Large intestine (tissue), 3 donors: ENCODE measurements around the gene FAM111A. TPM values are rescaled to one million over a fixed set of nuclear protein-coding genes. Genes with fewer than 3 reads are reported as not detected.
"Not testable (repeated sequence)": the region's sequence is repeated elsewhere in the genome, so short reads cannot be mapped to it uniquely, and the experiment has no call there.

Experiments
- DNase-seq, 2 donors: peaks; one replicate each; pipeline versions ENCODE4 v3.0.0 to v3.0.0-alpha.2; 2013
- H3K27ac ChIP-seq: one replicate; pipeline ENCODE4 v1.5.1; 2013; ENCODE audit warnings: low read length
- H3K27me3 ChIP-seq: 2 replicates; pipeline ENCODE4 v1.6.1; 2013; ENCODE audit warnings: low read length; ENCODE audit not compliant: control insufficient read depth, insufficient read depth
- H3K36me3 ChIP-seq: 2 replicates; pipeline ENCODE4 v1.6.1; 2013; ENCODE audit warnings: low read length; ENCODE audit not compliant: control insufficient read depth, insufficient read depth
- H3K4me1 ChIP-seq: one replicate; pipeline ENCODE4 v1.6.1; 2013; ENCODE audit warnings: low read length; ENCODE audit not compliant: control insufficient read depth, insufficient read depth
- H3K4me3 ChIP-seq: one replicate; pipeline ENCODE4 v1.5.1; 2013; ENCODE audit warnings: low read length
- H3K9me3 ChIP-seq: one replicate; pipeline ENCODE4 v1.6.1; 2013; ENCODE audit warnings: mild to moderate bottlenecking, low read depth, low read length, moderate library complexity; ENCODE audit not compliant: control insufficient read depth
- WGBS: methylation state at CpG from one replicate; pipeline ENCODE4 v1.1.5; 2013; ENCODE audit warnings: low lambda C conversion rate; ENCODE audit not compliant: insufficient coverage; 5-methylcytosine and 5-hydroxymethylcytosine counted together
- polyA plus RNA-seq: library from polyadenylated mRNA; unstranded; fragments of 120-200 nt; gene quantifications from one replicate; pipeline ENCODE4 v1.2.1, GENCODE V29; 2013

The FAM111A gene
- polyA plus RNA-seq, 1 donor: 84.1 TPM

DNA sequence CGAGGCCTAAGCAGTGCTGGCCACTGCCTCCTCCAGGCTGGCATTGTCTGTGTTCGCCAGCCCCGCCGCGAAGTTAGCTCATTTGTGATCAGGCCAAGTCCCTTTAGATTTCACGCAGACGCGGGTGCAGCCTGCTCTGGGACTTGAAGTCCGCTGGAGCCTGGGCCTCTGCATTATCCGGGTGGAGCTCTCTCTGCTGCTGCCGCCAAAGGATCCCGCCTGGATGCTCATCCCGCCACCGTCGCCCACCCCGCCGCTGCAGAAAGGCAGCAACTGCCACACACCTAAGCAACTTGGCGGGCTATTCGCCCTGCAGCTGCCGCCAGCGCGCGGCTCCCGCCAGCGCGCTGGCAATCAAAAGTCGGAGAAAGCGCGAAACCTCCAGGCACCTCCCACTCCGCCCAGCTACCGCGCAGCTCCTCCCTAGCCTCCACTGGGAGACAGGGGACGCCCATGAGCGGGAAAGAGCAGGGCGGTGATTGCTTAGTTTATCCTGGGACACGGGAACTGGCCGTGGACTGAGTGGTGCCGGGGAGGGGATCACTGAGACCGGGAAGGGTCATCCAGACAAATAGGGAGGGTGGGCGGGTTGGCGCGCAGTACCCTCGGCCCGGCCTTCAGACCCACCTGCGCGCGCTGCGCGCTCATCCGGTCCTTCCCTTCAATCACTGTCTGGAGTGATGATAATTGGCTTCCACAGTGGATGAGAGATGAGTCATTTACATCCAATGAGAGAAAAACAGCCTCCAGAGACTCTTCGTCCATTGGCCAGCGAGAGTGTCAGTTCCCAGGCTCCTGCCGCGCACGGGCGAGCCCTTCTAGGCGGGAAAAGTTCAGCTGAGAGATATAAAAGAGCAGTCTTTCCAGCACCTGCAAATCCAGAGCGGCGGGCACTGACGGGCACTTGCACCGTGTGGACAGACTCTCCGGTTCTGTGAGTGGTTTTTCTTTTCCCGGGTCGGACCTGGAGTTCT, 36.0 kb upstream of the FAM111A start, which contains the start of gene FAM111B:
TSS of gene FAM111B (plus strand) at position 875 of the 974 bp plus-strand sequence. CDS start 2,389 bp downstream, outside the sequence.
- Histone ChIP-seq H3K27ac (peak within 1 kb of the TSS; percentile 34), H3K4me1 (peaks cover 13% of the 10 kb centered on the region), H3K27me3 (no peaks in the 10 kb centered on the region), H3K36me3 (no peaks in the 10 kb centered on the region), H3K9me3 (no peaks in the 10 kb centered on the region), H3K4me3 (peak within 1 kb of the TSS; percentile 50)
- DNase-seq: peak; percentile 87 to 93
- WGBS: no CpG with 5 or more reads among the region's 64 CpGs

DNA sequence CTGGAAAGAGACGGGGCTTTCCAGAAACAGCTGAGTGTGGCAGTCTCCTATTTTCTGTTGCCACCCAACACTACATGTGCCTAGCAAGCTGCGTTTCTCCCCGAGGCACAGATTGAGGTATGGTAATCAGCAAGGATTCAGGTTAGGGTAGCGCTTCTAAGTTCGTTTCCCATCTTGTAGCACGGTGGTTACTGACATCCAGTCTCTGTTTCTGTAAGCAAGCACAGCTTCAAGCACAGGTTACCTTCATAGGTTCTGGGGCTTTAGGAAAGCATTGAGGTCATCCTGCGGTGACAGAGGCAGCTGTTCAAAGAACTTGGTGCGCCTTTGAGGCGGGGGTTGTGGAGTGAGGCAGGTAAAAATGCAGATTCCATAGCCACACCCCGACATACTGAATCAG, 34.9 kb upstream of the FAM111A start:
- not testable (repeated sequence) for H3K27me3 ChIP-seq, H3K27ac ChIP-seq, H3K36me3 ChIP-seq, H3K9me3 ChIP-seq, H3K4me1 ChIP-seq
- peak overlapping the region; percentile 50 for H3K4me3 ChIP-seq
- WGBS: no CpG with 5 or more reads among the region's 10 CpGs
- peak in 1 of 2 donors; percentile 23 for DNase-seq

DNA sequence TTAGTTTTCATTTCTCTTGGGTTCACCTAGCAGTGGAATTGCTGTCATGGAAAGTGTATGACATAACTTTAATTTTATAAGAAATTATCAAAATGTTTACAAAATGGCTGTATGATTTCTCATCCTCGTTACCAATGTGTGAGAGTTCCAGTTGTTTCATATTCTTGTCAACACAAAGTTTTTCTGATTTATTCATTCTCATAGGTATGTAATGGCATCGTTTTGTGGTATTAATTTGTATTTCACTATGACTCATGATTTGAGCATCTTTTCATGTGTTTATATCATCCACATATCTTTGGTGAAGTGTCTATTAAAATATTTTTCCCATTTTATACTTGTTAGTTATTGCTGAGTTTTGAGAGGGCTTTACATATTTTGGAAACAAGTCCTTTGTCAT, 30.2 kb upstream of the FAM111A start:
- DNase-seq: no peak
- Histone ChIP-seq H3K4me3 (no peak overlapping the region), H3K27ac (no peak overlapping the region), H3K36me3 (peaks cover 7% of the 10 kb centered on the region), H3K9me3 (no peaks in the 10 kb centered on the region), H3K4me1 (peaks cover 2% of the 10 kb centered on the region), H3K27me3 (no peaks in the 10 kb centered on the region)
- whole genome bisulfite sequencing: no CpG with 5 or more reads among the region's 2 CpGs

DNA sequence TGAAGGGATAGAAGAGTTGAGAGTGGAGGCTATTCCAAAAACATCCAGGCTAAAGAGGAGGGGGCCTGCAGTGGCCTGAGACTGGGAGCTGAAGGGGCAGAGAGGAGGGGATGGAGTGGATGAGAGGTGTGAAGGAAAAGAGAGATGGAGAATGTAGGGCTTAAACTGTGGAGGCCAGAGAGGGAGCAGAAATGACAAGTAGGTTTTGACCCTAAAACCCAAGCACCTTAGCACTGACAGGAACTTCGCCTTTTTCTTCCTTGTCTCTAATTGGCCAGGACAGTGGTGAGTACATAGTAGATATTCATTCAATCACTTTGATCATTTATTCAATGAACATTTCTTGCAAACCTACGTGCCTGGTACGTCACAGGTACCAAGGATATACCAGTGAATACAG, 28.3 kb upstream of the FAM111A start:
- DNase-seq: no peak
- Histone ChIP-seq H3K9me3 (peaks cover 8% of the 10 kb centered on the region), H3K27ac (no peak overlapping the region), H3K4me3 (no peak overlapping the region), H3K27me3 (no peaks in the 10 kb centered on the region), H3K36me3 (peaks cover 7% of the 10 kb centered on the region), H3K4me1 (no peaks in the 10 kb centered on the region)
- WGBS: 100% methylated on average over 1 of the region's 3 CpGs

DNA sequence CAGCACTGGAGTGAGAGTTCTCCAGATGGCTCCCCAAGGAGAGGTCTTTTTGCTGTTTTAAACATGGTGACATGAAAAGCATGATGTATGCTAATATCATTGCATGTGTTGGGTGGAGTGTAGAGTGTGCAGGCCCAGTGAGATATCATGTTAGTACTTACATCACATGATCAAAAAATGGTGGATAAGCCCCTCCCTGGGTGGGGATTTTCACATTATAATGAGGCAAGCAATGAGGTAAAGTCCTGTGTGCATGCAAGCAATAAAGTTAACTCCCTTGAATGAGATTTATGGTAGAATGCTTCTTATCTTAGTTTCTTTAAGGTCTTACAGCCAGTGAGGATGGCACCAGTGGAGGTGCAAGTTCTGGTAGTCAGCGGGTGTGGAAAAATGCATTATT, 27.1 kb upstream of the FAM111A start:
- H3K9me3 ChIP-seq: peaks cover 10% of the 10 kb centered on the region
- peak overlapping the region; percentile 77 for H3K27ac ChIP-seq
- WGBS: no CpG with 5 or more reads among the region's 1 CpG
- no peaks in the 10 kb centered on the region for H3K27me3 ChIP-seq
- peaks cover 7% of the 10 kb centered on the region for H3K36me3 ChIP-seq
- DNase-seq: peak; percentile 26 to 62
- H3K4me3 ChIP-seq: no peak overlapping the region
- H3K4me1 ChIP-seq: no peaks in the 10 kb centered on the region

DNA sequence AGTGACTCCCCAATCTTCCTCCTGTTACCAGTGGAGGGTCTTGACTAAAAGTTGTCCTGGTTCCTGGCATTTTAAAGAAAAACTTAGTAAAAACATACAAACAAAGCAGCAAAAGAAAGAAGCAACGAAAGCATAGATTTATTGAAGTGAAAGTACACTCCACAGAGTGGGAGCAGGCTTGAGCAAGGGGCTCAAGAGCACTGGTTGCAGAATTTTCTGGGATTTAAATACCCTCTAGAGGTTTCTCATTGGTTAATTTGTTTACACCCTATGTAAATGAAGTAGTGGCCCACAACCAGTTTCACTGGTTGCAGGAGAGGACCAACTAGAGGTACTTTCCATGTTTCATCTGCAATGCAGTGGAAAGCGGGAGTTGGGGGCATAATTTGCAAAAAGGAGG, 24.9 kb upstream of the FAM111A start:
- WGBS: no CpG with 5 or more reads among the region's 2 CpGs
- no peak overlapping the region for H3K4me3 ChIP-seq
- DNase-seq: no peak
- no peaks in the 10 kb centered on the region for H3K27me3 ChIP-seq
- H3K36me3 ChIP-seq: peaks cover 7% of the 10 kb centered on the region
- H3K4me1 ChIP-seq: no peaks in the 10 kb centered on the region
- H3K27ac ChIP-seq: no peak overlapping the region
- H3K9me3 ChIP-seq: peaks cover 10% of the 10 kb centered on the region

DNA sequence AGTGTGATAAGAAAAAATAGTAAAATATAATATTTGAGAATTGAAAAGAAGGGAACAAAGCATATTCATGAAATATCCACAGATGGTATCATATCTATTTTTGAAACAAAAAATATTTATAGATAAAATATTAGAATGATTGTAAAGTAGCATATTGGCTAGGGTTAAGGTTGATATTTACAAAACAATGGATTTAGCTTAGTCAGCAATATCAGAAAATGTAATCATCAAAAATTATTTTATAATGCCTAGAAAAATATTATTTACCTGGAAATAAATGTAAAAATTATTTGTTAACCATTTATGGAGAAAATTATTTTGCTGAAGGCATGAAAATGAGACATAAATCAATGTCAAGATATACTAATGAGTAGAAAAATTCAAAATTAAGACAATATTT, 22.8 kb upstream of the FAM111A start:
- Histone ChIP-seq H3K27ac (no peak overlapping the region), H3K4me1 (no peaks in the 10 kb centered on the region), H3K9me3 (peaks cover 10% of the 10 kb centered on the region), H3K4me3 (no peak overlapping the region), H3K36me3 (peaks cover 5% of the 10 kb centered on the region), H3K27me3 (no peaks in the 10 kb centered on the region)
- DNase-seq: no peak

DNA sequence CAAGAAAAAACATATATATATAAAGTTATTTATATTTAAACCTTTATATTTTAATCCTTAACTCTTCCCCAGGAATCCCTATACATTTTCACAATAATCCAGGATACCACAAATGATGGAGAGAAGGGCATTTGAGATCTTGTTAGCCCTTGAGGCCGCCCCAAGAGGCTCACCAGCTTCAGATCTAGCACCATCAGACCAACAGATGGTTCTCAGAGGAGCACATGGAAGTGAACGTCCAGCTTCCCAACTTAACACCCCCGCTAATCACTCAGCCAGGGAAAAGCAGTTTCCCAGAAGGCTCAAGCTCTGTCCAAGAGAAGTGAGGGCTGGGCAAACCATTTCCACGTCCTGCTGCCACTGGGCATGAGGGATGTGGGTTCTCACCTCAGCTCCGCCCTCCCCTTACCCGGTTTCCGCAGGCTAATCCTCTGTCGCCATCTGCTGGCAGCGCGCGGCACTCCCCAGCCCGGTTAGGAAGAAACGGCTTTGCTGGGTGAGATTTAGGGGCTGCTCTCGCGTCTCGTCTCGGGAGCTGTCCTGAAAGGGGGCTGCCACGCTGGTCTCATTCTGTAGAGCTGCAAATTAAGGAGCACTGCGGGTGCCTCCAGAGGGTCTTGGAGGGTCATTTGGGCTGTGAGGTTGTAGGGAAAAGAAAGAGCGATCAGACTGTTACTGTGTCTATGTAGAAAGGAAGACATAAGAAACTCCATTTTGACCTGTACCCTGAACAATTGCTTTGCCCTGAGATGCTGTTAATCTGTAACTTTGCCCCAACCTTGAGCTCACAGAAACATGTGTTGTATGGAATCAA, 6.8 kb upstream of the FAM111A start:
- Histone ChIP-seq H3K4me1 (peaks cover 10% of the 10 kb centered on the region), H3K9me3 (peaks cover 7% of the 10 kb centered on the region), H3K27ac (peak overlapping the region; percentile 61), H3K36me3 (peaks cover 23% of the 10 kb centered on the region), H3K27me3 (no peaks in the 10 kb centered on the region), H3K4me3 (no peak overlapping the region)
- peak; percentile 73 to 86 for DNase-seq
- no CpG with 5 or more reads among the region's 20 CpGs for WGBS

DNA sequence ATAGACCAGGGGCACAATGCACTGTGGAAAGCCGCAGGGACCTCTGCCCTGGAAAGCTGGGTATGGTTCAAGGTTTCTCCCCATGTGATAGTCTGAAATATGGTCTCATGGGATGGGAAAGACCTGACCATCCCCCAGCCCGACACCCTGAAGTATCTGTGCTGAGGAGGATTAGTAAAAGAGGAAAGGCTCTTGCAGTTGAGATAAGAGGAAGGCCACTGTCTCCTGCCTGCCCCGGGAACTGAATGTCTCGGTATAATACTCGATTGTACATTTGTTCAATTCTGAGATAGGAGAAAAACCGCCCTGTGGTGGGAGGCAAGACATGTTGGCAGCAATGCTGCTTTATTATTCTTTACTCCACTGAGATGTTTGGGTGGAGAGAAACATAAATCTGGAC, 6.1 kb upstream of the FAM111A start:
- Histone ChIP-seq H3K4me1 (peaks cover 10% of the 10 kb centered on the region), H3K27ac (peak overlapping the region; percentile 61), H3K36me3 (peaks cover 20% of the 10 kb centered on the region)
- not testable (repeated sequence) for H3K9me3 ChIP-seq, H3K27me3 ChIP-seq, H3K4me3 ChIP-seq
- WGBS: no CpG with 5 or more reads among the region's 6 CpGs
- peak; percentile 14 to 63 for DNase-seq

DNA sequence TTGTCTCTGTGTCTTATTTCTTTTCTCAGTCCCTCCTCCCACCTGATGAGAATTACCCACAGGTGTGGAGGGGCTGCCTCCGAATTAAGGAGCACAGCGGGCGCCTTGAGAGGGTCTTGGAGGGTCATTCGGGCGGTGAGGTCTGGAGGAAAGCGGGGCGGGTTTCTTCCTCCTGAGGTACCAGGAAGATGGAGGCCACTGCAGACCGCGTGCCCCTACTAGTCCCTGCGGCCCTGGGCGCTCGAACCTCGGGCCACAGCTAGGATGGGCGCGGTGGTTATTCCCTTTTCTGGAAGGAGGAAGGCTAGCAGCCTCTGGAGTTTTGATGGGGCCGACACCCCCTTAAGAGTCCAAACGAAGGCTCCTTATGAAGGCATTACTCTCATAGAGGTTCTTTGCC, 5.5 kb upstream of the FAM111A start:
- Histone ChIP-seq H3K9me3 (no peaks in the 10 kb centered on the region), H3K4me1 (peaks cover 10% of the 10 kb centered on the region), H3K27me3 (no peaks in the 10 kb centered on the region), H3K36me3 (peaks cover 14% of the 10 kb centered on the region), H3K27ac (peak overlapping the region; percentile 61), H3K4me3 (no peak overlapping the region)
- no peak for DNase-seq
- no CpG with 5 or more reads among the region's 17 CpGs for WGBS
